AG09309 (cell line): Measurements from ENCODE around the gene SHROOM3.

ENCODE experiments used
- DNase-seq: peaks from one replicate; pipeline ENCODE4 v3.0.0-alpha.2; 2010; ENCODE audit warnings: low read depth
- H3K4me3 ChIP-seq: 2 replicates; pipeline ENCODE4 v1.5.1; 2011; ENCODE audit warnings: mild to moderate bottlenecking, low read depth, low read length, moderate library complexity; ENCODE audit not compliant: control insufficient read depth
- TF ChIP-seq, protein P1 (sequence below): IDR thresholded peaks from 2 replicates; pipeline ENCODE4 v1.5.1; 2011; ENCODE audit warnings: mild to moderate bottlenecking, low read depth, low read length, inconsistent platforms; ENCODE audit not compliant: insufficient read depth, control insufficient read depth; ENCODE audit errors: missing control alignments

Gene SHROOM3

DNA sequence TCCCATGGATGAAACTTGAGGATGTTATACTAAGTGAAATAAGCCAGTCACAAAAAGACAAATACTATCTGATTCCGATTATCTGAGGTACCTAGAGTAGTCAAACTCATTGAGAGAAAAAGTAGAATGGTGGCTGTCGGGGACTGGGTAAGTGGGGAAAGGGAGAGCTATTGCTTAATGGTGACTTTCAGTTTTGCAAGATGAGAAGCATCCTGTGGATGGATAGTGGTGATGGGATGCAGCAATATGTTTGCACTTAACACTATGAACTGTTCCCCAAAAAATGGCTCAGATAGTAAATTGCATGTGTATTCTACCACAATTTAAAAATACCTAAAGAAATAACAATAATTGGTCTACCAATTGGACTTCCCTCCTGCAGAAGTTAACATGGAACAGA lies 181.5 kb downstream of the SHROOM3 start:
- TF ChIP-seq, protein P1, sequence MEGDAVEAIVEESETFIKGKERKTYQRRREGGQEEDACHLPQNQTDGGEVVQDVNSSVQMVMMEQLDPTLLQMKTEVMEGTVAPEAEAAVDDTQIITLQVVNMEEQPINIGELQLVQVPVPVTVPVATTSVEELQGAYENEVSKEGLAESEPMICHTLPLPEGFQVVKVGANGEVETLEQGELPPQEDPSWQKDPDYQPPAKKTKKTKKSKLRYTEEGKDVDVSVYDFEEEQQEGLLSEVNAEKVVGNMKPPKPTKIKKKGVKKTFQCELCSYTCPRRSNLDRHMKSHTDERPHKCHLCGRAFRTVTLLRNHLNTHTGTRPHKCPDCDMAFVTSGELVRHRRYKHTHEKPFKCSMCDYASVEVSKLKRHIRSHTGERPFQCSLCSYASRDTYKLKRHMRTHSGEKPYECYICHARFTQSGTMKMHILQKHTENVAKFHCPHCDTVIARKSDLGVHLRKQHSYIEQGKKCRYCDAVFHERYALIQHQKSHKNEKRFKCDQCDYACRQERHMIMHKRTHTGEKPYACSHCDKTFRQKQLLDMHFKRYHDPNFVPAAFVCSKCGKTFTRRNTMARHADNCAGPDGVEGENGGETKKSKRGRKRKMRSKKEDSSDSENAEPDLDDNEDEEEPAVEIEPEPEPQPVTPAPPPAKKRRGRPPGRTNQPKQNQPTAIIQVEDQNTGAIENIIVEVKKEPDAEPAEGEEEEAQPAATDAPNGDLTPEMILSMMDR: no peak
- H3K4me3 ChIP-seq: no peak overlapping the region
- no peak for DNase-seq

DNA sequence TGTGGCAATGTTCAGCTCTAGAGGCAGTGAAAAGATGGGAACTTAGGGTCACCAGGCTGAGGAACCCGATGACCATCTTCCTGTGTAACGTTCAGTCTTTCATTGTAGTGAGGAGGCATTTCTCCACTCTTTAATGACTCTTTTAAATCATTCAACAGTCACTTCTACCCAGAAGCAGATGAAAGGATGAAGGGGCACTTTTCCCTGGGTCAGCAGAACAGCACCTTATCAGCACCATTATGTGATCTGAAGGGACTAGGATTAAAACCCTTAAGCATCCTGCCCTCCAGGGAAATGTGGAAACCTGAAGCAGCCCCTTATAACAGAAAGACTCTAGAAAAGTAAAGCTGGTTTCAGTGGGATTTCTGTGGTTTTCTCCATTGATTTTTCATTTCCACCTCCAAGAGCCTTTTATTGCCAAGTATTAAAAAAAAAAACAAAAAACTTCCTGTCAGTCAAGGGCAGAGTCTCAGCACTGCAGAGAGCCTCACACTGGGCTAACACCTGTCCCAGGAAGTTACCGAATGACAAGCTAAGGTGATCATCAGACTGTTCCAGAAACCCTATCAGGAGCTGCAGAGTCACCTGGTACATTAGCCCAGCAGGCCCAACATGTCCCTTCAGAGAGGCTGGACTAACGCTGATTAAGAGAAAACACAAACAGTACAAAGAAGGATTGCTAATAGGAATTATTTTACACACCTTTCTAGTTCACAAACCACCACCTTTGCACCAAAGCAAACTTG lies 185.9 kb downstream of the SHROOM3 start:
- TF ChIP-seq, protein P1: no peak
- DNase-seq: no peak
- no peak overlapping the region for H3K4me3 ChIP-seq

GRCh38 chr4:76622126-76622525 lies 187.1 kb downstream of the SHROOM3 start:
- TF ChIP-seq, protein P1: no peak
- DNase-seq: no peak
- H3K4me3 ChIP-seq: no peak overlapping the region

DNA sequence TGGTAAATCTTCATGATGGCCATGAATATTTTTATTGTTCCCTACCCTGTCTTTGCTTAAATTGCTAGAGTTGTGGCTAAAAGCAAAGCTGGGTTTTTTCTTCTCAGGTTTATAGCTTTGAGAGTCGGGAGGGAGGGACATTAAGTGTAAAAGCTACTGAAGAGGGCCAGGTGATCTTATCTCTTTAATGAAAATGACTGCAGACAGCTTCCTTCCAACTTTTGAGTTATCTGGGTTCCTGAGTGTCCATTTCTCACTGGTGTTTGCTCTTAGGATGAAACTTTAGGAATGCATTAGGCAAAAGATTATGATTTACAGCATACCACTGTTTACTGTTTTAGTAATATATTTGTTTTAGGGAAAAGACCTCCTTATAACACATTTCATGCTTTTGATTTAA lies 187.7 kb downstream of the SHROOM3 start:
- DNase-seq: no peak
- TF ChIP-seq, protein P1: no peak
- H3K4me3 ChIP-seq: no peak overlapping the region

- no peak for DNase-seq
- no peak overlapping the region for H3K4me3 ChIP-seq
- TF ChIP-seq, protein P1: no peak
Observed at GRCh38 chr4:76623217-76624045, 188.4 kb downstream of the SHROOM3 start.

DNA sequence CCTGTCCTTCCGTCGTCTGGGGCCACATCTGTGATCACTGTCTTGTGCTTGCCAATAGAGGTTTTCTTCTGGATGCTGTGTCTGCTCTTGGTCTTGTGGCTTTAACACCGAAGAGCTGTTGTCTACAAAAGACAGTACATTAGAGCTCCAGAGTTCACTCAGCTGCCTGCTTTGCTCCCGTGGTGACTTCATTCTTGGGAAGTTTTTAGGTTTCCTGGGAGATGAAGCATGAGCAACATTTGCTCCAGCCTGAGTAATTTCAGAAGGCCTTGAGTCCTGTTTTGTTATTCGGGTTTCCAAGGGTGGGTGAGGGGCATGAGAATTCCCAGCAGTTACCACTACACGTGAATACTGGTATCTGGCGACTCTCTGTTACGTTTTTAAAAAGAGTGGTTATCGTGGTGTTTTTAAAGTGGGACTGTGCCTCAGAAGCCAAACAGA lies 189.2 kb downstream of the SHROOM3 start:
- peak; percentile 79 for DNase-seq
- H3K4me3 ChIP-seq: no peak overlapping the region
- TF ChIP-seq, protein P1: no peak
